Upper lobe of right lung (tissue), 1 donor: Measurements from ENCODE around the gene USP25. TPM values are rescaled to one million over a fixed set of nuclear protein-coding genes. Genes with fewer than 3 reads are reported as not detected.

Source experiments
- ATAC-seq: fragments of 200-7000 bp; cut with Tn5 transposase; one replicate; pipeline ENCODE4 v1.9.1; 2020; ENCODE audit warnings: mild to moderate bottlenecking, moderate library complexity
- DNase-seq: peaks from one replicate; pipeline ENCODE4 v3.0.0-alpha.2; 2020
- H3K27ac ChIP-seq: fragments of 200-600 bp; one replicate; pipeline ENCODE4 v1.8.0; 2022
- H3K27me3 ChIP-seq: fragments of 200-600 bp; one replicate; pipeline ENCODE4 v1.8.0; 2022; ENCODE audit warnings: mild to moderate bottlenecking
- H3K36me3 ChIP-seq: fragments of 200-600 bp; one replicate; pipeline ENCODE4 v1.8.0; 2022
- H3K4me1 ChIP-seq: fragments of 200-600 bp; one replicate; pipeline ENCODE4 v1.8.0; 2022
- H3K4me3 ChIP-seq: fragments of 200-600 bp; one replicate; pipeline ENCODE4 v1.8.0; 2022; ENCODE audit warnings: mild to moderate bottlenecking
- H3K9me3 ChIP-seq: fragments of 200-600 bp; one replicate; pipeline ENCODE4 v1.8.0; 2022
- CTCF ChIP-seq: fragments of 200-600 bp; IDR thresholded peaks from one replicate; pipeline ENCODE4 v1.8.0; 2022; ENCODE audit warnings: antibody characterized with exemption
- intact Hi-C: fragments of 100-400 bp; cut with DNase I; formaldehyde crosslinking; loops from one replicate; pipeline ENCODE4 v1.11.0; 2022
- total RNA-seq: library from RNA; stranded (reverse); fragmentation: NEBNext Ultra II Directional; extraction: Animal tissue kit (Norgen Biotek cat#: 25700); gene quantifications from one replicate; pipeline ENCODE4 v1.2.1, GENCODE V29; 2021
- donor health status: DM: no; HTN: yes; CAD: no; lungs with severe emphysema.

USP25 gene
- total RNA-seq, 1 donor from 2014 or later, result 65.0 TPM

GRCh38 chr21:15772654-15773053 is 42.9 kb downstream of the USP25 start:
- ATAC-seq (no peak), DNase-seq (no peak)
- H3K27ac ChIP-seq, result no peak overlapping the region
- no peaks in the 10 kb centered on the region for H3K4me1 ChIP-seq
- H3K9me3 ChIP-seq, result no peaks in the 10 kb centered on the region
- no peaks in the 10 kb centered on the region for H3K27me3 ChIP-seq
- no peak overlapping the region for H3K4me3 ChIP-seq
- no peak for TF ChIP-seq CTCF
- H3K36me3 ChIP-seq, result no peaks in the 10 kb centered on the region
- intact Hi-C loops, result no loop called here

GRCh38 chr21:15774590-15774989 is 44.8 kb downstream of the USP25 start:
- no peak overlapping the region for H3K27ac ChIP-seq
- H3K36me3 ChIP-seq, result no peaks in the 10 kb centered on the region
- intact Hi-C loops, result no loop called here
- H3K27me3 ChIP-seq, result no peaks in the 10 kb centered on the region
- ATAC-seq, result no peak
- TF ChIP-seq CTCF, result no peak
- DNase-seq, result no peak
- H3K4me1 ChIP-seq, result no peaks in the 10 kb centered on the region
- H3K9me3 ChIP-seq, result no peaks in the 10 kb centered on the region
- H3K4me3 ChIP-seq, result no peak overlapping the region

GRCh38 chr21:15775291-15775690 is 45.5 kb downstream of the USP25 start:
- no peak overlapping the region for H3K27ac ChIP-seq
- TF ChIP-seq CTCF, result no peak
- H3K4me3 ChIP-seq, result no peak overlapping the region
- H3K27me3 ChIP-seq, result no peaks in the 10 kb centered on the region
- H3K4me1 ChIP-seq, result no peaks in the 10 kb centered on the region
- no peaks in the 10 kb centered on the region for H3K9me3 ChIP-seq
- peak; percentile 85 for ATAC-seq
- intact Hi-C loops, result no loop called here
- no peak for DNase-seq
- no peaks in the 10 kb centered on the region for H3K36me3 ChIP-seq

GRCh38 chr21:15775981-15776380 is 46.2 kb downstream of the USP25 start:
- ATAC-seq (no peak), DNase-seq (no peak)
- no peak overlapping the region for H3K4me3 ChIP-seq
- H3K36me3 ChIP-seq, result no peaks in the 10 kb centered on the region
- H3K9me3 ChIP-seq, result no peaks in the 10 kb centered on the region
- no peak for TF ChIP-seq CTCF
- no peak overlapping the region for H3K27ac ChIP-seq
- no peaks in the 10 kb centered on the region for H3K4me1 ChIP-seq
- intact Hi-C loops, result no loop called here
- no peaks in the 10 kb centered on the region for H3K27me3 ChIP-seq

GRCh38 chr21:15776818-15777217 is 47.0 kb downstream of the USP25 start:
- DNase-seq (no peak), ATAC-seq (peak; percentile 33)
- Histone ChIP-seq H3K9me3 (no peaks in the 10 kb centered on the region), H3K4me3 (no peak overlapping the region), H3K27ac (no peak overlapping the region), H3K27me3 (no peaks in the 10 kb centered on the region), H3K4me1 (no peaks in the 10 kb centered on the region), H3K36me3 (peaks cover 7% of the 10 kb centered on the region)
- intact Hi-C loops, result no loop called here
- TF ChIP-seq CTCF, result no peak

GRCh38 chr21:15781986-15782385 is 52.2 kb downstream of the USP25 start:
- Histone ChIP-seq H3K36me3 (peaks cover 18% of the 10 kb centered on the region), H3K4me3 (no peak overlapping the region), H3K27me3 (no peaks in the 10 kb centered on the region), H3K27ac (no peak overlapping the region), H3K4me1 (no peaks in the 10 kb centered on the region), H3K9me3 (no peaks in the 10 kb centered on the region)
- intact Hi-C loops, result no loop called here
- no peak for TF ChIP-seq CTCF
- DNase-seq (no peak), ATAC-seq (peak; percentile 41)
